HG02642 (cell line): ENCODE data around the gene SLC38A2.

Experiments
- ATAC-seq: cut with Tn5 transposase; IDR thresholded peaks from one replicate; pipeline ENCODE4 v1.9.1; 2021; ENCODE audit warnings: mild to moderate bottlenecking; ENCODE audit not compliant: unreplicated experiment, poor library complexity

Gene SLC38A2

GRCh38 chr12:46378530-46378929 is 6.0 kb upstream of the SLC38A2 start:
- ATAC-seq: no peak

- ATAC-seq: no peak
These were observed 5.1 kb upstream of the SLC38A2 start for GRCh38 chr12:46377678-46378077.

GRCh38 chr12:46376579-46376978 is 4.0 kb upstream of the SLC38A2 start:
- ATAC-seq: no peak

GRCh38 chr12:46374711-46375110 is 2.1 kb upstream of the SLC38A2 start:
- ATAC-seq: no peak

DNA sequence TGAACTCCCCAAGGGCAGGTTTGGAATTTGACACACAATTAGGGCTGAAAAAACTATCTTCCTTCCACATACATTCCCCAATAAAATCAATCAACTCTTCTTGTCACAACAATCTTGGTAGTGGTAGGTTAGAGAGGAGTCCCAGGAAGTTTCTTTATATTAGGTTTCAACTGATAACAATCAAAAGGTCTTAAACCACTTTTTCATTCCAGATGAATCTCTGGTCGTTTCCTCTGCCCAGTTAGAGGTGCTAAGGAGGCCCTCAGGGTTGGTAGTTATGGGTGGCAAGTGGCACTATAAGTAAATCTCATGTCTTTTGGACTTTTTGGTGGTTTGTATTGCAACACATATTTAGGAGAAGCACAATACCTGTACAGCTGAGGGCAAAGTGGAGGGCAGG is 1.7 kb upstream of the SLC38A2 start:
- ATAC-seq: no peak

DNA sequence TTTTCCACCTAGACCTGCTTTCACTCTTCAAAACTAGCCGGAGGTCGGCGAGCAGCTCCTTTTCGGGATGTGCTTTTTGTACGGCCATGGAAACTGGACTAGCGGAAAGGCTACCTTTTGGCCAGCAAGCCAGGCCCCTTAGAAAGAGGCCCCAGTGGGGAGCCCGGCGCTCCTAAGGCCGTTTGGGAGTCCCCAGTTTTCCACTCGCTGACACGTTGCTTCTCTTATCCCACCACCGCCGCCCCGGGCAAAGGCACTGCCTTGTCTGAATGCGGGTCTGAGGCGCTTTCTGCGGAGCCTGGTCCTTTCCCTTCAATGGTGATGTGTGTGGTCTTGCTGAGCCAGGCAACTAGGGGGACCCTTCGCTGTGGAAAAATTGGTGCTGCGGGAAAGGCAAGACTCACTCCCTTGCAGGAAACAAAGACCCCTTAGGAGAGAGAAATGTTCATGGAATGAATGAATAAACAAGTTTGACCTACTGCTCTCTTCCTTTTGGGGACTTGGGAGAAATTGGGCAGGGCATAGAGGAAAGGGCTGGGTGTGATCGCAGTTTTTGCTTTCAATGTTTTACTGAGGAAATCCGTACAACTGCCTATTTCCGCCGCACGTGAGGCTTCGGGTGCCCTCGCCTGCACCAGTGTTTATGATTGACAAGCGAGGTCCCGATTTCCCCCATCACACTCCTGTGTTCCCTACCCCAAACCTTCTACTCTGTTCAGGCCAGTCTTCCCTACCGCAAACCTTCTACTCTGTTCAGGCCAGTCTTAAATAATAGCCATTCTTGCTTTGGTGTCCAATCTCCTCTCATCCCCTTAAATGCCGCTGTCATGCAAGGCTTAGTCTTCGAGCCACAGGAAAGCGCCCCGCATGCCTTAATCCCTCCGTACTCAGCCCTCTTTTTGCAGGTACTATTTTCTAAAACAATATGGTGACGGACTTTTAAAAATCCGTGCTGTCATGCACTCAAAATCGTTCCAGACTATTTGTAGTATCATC is 1.0 kb upstream of the SLC38A2 start:
- no peak for ATAC-seq

DNA sequence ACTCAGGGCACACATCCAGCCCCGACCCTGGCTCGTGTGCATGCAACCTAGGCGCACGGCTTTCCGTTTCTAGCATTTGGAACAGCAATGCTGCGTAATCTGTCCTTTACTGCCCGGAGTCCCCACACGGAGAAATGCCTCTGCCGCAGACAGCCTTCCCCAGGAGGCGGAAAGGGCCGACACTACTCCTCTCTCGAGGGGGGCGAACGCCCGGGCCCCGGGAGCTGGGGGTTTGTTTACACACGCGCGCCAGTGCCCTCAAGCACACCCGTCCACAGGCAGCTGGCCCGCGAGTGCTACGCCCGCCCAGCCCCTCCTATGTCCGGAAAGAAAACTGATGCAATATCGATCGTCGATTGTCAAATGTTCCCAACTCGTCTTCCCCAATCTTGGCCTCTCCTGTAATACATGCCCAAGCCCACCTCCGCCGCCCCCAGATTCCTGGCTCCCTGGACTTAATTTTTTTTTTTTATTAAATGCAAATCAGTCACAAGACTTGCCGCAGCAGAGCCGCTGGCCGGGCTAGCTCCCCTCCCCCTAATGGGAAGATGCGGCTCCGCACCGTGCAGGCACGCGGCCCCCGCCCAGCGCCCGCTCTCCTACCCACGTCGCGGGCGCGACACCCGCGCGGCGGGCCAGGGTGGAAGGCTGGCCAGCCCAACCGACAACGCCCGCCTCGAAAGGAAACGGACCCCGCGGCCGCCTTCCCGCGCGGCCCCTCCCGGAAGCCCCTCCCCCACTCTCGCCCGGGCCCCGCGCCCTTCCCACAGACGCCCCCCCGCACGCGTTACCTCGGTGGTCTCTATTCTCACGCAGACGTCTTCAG is 642 bp downstream of the SLC38A2 start:
- peak; percentile 31 for ATAC-seq

DNA sequence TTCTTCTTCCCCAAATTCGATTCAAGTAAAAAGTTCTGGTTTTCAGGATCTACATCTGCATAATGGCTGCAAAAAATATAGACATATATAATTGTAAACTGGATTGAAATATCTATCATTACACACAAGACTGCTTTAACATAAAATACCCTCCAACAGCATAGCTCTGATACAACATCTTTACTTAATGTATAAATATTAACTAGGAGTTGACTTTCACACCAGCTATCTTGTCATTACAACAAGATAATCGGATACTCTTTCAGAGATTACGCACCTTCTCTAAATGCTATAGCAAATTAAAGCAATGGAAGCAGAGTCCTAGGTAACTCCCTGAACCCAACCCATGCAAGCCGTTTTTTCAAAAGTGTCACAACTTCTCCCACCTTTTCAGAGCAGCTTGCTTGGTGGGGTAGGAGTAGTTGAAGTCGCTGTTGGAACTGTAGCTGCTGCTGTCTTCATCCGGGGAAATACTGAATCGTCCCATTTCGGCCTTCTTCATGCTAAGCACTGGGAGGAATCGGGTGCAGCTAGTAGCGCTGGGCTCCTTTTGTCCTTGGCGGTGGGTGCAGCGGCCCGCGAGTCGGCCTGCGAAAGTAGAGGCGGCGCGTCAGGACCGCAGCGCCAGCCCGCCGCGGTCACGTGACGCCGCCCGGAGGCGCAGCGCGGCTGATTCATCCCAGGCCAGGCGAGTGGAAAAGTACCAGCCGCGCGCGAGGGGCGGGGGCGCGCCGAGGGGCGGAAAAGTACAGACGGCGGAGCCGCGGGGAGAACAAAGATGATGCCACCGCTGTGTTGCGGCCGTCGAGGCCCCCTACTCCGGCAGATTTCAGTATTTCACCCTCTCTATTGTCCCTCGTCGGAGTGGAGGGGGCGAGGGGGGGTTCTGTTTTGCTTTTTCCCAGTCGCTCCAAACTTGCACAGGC is 1.5 kb downstream of the SLC38A2 start:
- ATAC-seq: peak; percentile 56

GRCh38 chr12:46370380-46370734 is 2.2 kb downstream of the SLC38A2 start:
- ATAC-seq: no peak

GRCh38 chr12:46369474-46370379 is 2.8 kb downstream of the SLC38A2 start:
- no peak for ATAC-seq

GRCh38 chr12:46369095-46369473 is 3.5 kb downstream of the SLC38A2 start:
- ATAC-seq: no peak

DNA sequence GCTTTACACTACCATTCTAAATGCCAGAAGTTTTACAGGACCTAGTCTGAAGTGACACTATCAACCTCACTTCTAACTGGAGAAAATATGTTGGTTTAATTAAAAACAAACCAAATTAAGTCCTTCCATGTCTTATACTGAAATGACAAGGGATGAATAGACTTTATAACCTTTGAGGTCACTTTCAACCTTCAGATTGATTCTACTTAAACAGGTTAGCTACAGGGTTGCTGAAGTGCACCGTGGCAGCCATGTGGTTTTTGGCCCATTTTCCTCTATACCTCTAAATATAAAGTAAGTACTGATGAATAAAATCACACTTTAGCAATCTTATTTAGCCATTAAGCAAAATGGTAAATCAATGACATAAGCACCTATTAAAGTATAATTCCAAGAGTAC is 3.9 kb downstream of the SLC38A2 start:
- no peak for ATAC-seq

DNA sequence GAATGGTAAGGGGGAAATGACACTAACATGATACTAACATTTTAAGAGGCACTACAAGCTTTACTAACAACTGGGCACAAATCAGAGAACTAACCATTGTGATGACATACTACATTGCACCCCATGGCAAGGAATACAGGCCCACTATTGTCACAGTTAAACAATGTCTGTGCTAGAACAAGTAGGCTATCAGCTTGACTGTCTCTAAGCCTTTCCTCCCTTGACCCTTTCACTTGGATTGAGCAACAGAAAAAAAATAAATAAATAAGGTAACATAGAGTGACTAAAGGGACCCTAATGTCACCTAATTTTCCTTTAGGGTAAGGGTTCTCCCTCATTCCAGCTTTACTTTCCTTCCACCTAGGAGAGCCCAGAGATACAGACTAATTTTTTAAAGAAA is 4.4 kb downstream of the SLC38A2 start:
- no peak for ATAC-seq

GRCh38 chr12:46367351-46368029 is 5.1 kb downstream of the SLC38A2 start:
- no peak for ATAC-seq

GRCh38 chr12:46366771-46367170 is 5.8 kb downstream of the SLC38A2 start:
- ATAC-seq: no peak

DNA sequence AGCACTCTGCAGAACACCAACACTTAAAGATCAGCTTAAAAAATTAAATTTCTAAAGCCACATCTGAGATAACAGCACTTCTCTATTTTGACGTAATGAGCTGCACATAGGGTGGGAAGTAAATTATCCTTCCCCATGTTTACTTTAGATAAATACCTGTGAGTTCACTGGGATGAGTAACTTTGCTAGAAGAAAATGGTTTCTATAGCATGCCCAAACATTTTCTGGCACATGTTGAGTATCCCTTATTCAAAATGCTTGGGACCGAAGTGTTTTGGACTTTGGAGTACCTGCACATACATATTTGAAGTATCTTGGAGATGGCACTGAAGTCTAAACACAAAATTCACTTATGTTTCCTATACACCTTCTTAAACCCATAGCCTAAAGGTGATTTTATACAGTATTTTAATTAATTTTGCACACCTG is 6.6 kb downstream of the SLC38A2 start:
- no peak for ATAC-seq

DNA sequence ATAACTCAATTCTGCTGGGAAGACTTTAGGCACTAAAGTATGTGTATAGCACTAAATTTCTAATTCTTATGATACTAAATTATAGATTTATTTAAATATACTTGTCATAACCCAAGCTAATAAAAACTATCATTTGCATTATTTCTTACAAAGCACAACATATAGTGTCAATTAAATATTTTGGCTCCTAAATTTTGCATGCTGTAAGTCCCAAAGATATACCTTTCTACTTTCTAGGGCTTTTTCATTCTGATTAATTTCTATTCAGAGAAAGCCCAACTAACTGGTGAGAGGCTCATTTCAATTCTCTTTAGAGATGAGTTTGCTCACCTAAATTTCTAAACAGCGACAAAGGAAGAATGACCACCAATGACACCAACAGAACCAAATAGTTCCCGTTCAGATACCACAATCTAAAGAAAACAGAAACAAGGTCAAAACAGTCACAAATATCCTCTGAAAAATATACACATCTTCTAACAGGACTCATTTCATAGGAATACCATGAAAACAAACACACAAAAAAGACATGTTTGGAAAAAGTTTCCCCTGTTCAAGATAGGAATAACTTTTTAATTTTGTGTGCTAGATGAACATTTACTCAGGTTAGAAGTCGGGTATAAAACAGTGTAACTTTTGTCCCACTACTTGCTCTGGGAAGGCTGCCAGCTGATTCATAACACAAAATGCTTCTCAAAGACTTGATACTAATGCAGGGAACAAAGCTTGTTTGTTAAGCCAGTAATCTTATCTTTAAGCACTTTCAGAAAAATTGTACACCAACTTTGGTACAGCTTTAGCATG is 7.6 kb downstream of the SLC38A2 start:
- ATAC-seq: no peak

GRCh38 chr12:46364300-46364696 is 8.3 kb downstream of the SLC38A2 start:
- ATAC-seq: no peak
